Thymus (tissue), 11 donors: ENCODE data around the gene MRPS22. TPM values are rescaled to one million over a fixed set of nuclear protein-coding genes. Genes with fewer than 3 reads are reported as not detected.
"Not testable (repeated sequence)": the region's sequence is repeated elsewhere in the genome, so short reads cannot be mapped to it uniquely, and the experiment has no call there.

ENCODE experiments used
- DNase-seq, 9 donors: peaks; one replicate each; pipeline ENCODE4 v3.0.0-alpha.2; 2013; ENCODE audit warnings: low spot score in 9 of 9, low read depth in 6 of 9, missing footprints in 1 of 9
- H3K27ac ChIP-seq, 2 donors: one replicate each; pipeline ENCODE4 v1.5.1; 2013; ENCODE audit warnings: control low read depth in 1 of 2, low read depth in 1 of 2, low read length in 1 of 2, mild to moderate bottlenecking in 1 of 2, moderate library complexity in 1 of 2
- H3K27me3 ChIP-seq, 2 donors: one replicate each; pipeline ENCODE4 v1.5.1; 2013; ENCODE audit warnings: low read length in 1 of 2; ENCODE audit not compliant: control insufficient read depth in 2 of 2, insufficient read depth in 1 of 2
- H3K36me3 ChIP-seq, 2 donors: one replicate each; pipeline ENCODE4 v1.5.1; 2013; ENCODE audit warnings: low read length in 1 of 2, mild to moderate bottlenecking in 1 of 2, moderate library complexity in 1 of 2; ENCODE audit not compliant: control insufficient read depth in 2 of 2, insufficient read depth in 2 of 2
- H3K4me1 ChIP-seq, 2 donors: one replicate each; pipeline ENCODE4 v1.5.1; 2013; ENCODE audit warnings: low read length in 2 of 2; ENCODE audit not compliant: control insufficient read depth in 2 of 2, insufficient read depth in 2 of 2
- H3K4me3 ChIP-seq, 2 donors: one replicate each; pipeline ENCODE4 v1.5.1; 2013; ENCODE audit warnings: low read length in 2 of 2, control low read depth in 1 of 2, mild to moderate bottlenecking in 1 of 2
- H3K9me3 ChIP-seq, 2 donors: one replicate each; pipeline ENCODE4 v1.5.1; 2013; ENCODE audit warnings: low read length in 1 of 2, mild to moderate bottlenecking in 1 of 2; ENCODE audit not compliant: control insufficient read depth in 2 of 2, insufficient read depth in 1 of 2
- WGBS: extraction: QIAGEN DNeasy Blood & Tissue Kit; methylation state at CpG from one replicate; pipeline ENCODE4 v1.1.7; 2013; 5-methylcytosine and 5-hydroxymethylcytosine counted together
- polyA plus RNA-seq: library from polyadenylated mRNA; stranded (reverse); fragments of 200-250 nt; gene quantifications from one replicate; pipeline ENCODE4 v1.2.3, GENCODE V29; 2013
- total RNA-seq: library from RNA; stranded (reverse); fragments of 120-200 nt; gene quantifications from one replicate; pipeline ENCODE4 v1.2.4, GENCODE V29; 2013
- donor health status: healthy.

The MRPS22 gene
- total and polyA plus RNA-seq, 2 donors, result 40.2 to 55.2 TPM

DNA sequence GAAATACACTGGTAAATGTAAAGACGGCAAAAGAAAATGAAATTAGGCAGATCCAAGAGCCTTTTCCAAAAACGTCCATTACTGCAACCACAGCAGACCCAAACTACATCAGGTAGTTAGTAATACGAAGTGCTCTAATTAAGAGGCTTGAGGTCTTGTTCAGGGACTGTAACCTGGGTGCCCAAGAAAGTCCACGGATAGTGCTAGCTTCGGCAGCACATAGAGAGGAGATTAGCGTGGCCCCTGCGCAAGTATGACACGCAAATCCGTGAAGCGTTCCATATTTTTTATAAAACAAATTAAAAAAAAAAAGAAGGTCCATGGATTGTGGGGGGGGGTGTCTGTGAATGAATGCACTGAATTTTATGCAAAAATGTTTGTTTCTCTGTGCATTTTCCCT lies 44.3 kb downstream of the MRPS22 start:
- no peak for DNase-seq
- 92% methylated on average over 10 of the region's 10 CpGs for WGBS
- Histone ChIP-seq H3K27ac (no peak overlapping the region), H3K36me3 (no peaks in the 10 kb centered on the region), H3K4me3 (no peak overlapping the region), H3K27me3 (no peaks in the 10 kb centered on the region), H3K4me1 (peaks cover 3 to 8% of the 10 kb centered on the region in 2 donors), H3K9me3 (peaks cover 0 to 3% of the 10 kb centered on the region in 2 donors)

- peaks cover 0 to 3% of the 10 kb centered on the region in 2 donors for H3K9me3 ChIP-seq
- no peaks in the 10 kb centered on the region for H3K27me3 ChIP-seq
- 6% methylated on average over 25 of the region's 25 CpGs for WGBS
- peak overlapping the region; percentile 85 to 90 for H3K27ac ChIP-seq
- peak in 8 of 9 donors; percentile 9 to 72 (median 36) for DNase-seq
- peak overlapping the region; percentile 81 to 90 for H3K4me3 ChIP-seq
- H3K36me3 ChIP-seq, result no peaks in the 10 kb centered on the region
- peaks cover 3 to 8% of the 10 kb centered on the region in 2 donors for H3K4me1 ChIP-seq
Observed at GRCh38 chr3:139388821-139389551, 45.2 kb downstream of the MRPS22 start.

- Histone ChIP-seq H3K27ac (peak within 1 kb of the TSS; percentile 91 to 92), H3K9me3 (peaks cover 0 to 3% of the 10 kb centered on the region in 2 donors), H3K36me3 (no peaks in the 10 kb centered on the region), H3K4me1 (peaks cover 3 to 8% of the 10 kb centered on the region in 2 donors), H3K27me3 (no peaks in the 10 kb centered on the region), H3K4me3 (peak within 1 kb of the TSS; percentile 81 to 90)
- DNase-seq, result peak; percentile 88 to 98 (median 92)
- WGBS, result 1% methylated on average over 52 of the region's 52 CpGs
Observed at GRCh38 chr3:139389552-139390368, 45.9 kb downstream of the MRPS22 start, which contains the start of gene COPB2. Gene COPB2, minus strand, starts transcription at chr3:139389647. Its CDS starts 97 bp downstream, at chr3:139389550.

GRCh38 chr3:139394116-139394515 lies 50.3 kb downstream of the MRPS22 start:
- Histone ChIP-seq H3K4me1 (peaks cover 0 to 5% of the 10 kb centered on the region in 2 donors), H3K27ac (no peak overlapping the region)
- no peak for DNase-seq

DNA sequence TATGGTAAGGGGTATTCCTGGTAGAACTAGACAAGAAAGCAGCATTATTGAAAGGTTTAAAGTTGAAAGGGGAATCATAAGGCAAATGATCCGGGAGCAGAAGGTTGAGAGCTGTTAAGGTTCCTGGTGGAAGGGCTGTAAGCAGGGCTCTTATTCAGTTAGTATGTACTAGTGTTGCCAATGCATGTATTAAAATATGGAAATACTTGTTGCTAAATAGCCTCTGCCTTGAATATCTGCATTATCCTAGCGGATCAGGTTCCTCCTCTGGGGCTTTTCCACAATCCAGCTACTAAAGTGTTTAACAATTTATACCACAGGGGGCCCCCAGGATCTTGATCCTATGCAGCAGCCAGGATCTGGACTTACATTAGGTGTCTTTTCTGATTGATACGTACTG lies 52.9 kb downstream of the MRPS22 start:
- H3K4me3 ChIP-seq, result no peak overlapping the region
- no peaks in the 10 kb centered on the region for H3K27me3 ChIP-seq
- H3K27ac ChIP-seq, result no peak overlapping the region
- DNase-seq, result no peak
- no peaks in the 10 kb centered on the region for H3K4me1 ChIP-seq
- H3K9me3 ChIP-seq, result no peaks in the 10 kb centered on the region
- 94% methylated on average over 3 of the region's 3 CpGs for WGBS
- no peaks in the 10 kb centered on the region for H3K36me3 ChIP-seq

More at GRCh38 chr3:139394116-139394515, 50.3 kb downstream of the MRPS22 start:
- Histone ChIP-seq H3K9me3 (peaks cover 0 to 3% of the 10 kb centered on the region in 2 donors), H3K27me3 (no peaks in the 10 kb centered on the region), H3K4me3 (no peak overlapping the region), H3K36me3 (no peaks in the 10 kb centered on the region)

GRCh38 chr3:139401155-139401554 lies 57.3 kb downstream of the MRPS22 start:
- H3K4me3 ChIP-seq, DNase-seq, H3K27ac ChIP-seq, H3K9me3 ChIP-seq, H3K36me3 ChIP-seq, H3K4me1 ChIP-seq, H3K27me3 ChIP-seq: not testable (repeated sequence)
- WGBS, result 95% methylated on average over 2 of the region's 2 CpGs

Other genes starting within 250 kb of the MRPS22 start
- gene COPB2, start 45.6 kb downstream of the MRPS22 start, total RNA-seq, result 104 TPM
- gene COPB2, start 45.6 kb downstream of the MRPS22 start, polyA plus RNA-seq, result 46.1 TPM
- gene RBP2, start 132.5 kb downstream of the MRPS22 start, total RNA-seq, result 0.09 TPM
- 0.37 TPM for gene RBP2, start 132.5 kb downstream of the MRPS22 start, polyA plus RNA-seq
- gene RBP1, start 195.7 kb downstream of the MRPS22 start, total RNA-seq, result 16.2 TPM
- 22.5 TPM for gene RBP1, start 195.7 kb downstream of the MRPS22 start, polyA plus RNA-seq